ENCODE data around the gene CECR2. TPM values are rescaled to one million over a fixed set of nuclear protein-coding genes. Genes with fewer than 3 reads are reported as not detected.

CECR2 gene
- total RNA-seq, 3 donors from 2014 or later: 0.32 to 0.66 (median 0.44) TPM

DNA sequence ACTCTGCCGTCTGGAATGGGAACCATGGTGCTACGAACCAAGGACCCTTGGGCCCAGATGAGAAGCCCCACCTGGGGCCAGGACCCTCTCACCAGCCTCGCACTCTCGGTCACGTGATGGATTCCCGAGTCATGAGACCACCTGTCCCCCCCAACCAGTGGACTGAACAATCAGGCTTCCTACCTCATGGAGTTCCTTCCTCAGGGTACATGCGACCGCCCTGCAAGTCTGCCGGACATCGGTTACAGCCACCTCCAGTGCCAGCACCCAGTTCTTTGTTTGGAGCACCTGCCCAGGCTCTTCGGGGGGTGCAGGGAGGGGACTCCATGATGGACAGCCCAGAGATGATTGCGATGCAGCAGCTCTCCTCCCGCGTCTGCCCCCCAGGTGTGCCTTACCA, 173.2 kb downstream of the CECR2 start:
- Histone ChIP-seq H3K27ac (no peak overlapping the region), H3K4me3 (no peak overlapping the region), H3K36me3 (no peaks in the 10 kb centered on the region), H3K9me3 (no peaks in the 10 kb centered on the region), H3K4me1 (no peaks in the 10 kb centered on the region), H3K27me3 (no peaks in the 10 kb centered on the region)
- intact Hi-C loops (cut with DNase I; ENCODE audit: low total_unique reads): no loop called here
- TF ChIP-seq POLR2AphosphoS5 (IDR thresholded peaks at IDR 0.05): no peak
- TF ChIP-seq POLR2A (IDR thresholded peaks at IDR 0.05): no peak
- TF ChIP-seq, protein P1, sequence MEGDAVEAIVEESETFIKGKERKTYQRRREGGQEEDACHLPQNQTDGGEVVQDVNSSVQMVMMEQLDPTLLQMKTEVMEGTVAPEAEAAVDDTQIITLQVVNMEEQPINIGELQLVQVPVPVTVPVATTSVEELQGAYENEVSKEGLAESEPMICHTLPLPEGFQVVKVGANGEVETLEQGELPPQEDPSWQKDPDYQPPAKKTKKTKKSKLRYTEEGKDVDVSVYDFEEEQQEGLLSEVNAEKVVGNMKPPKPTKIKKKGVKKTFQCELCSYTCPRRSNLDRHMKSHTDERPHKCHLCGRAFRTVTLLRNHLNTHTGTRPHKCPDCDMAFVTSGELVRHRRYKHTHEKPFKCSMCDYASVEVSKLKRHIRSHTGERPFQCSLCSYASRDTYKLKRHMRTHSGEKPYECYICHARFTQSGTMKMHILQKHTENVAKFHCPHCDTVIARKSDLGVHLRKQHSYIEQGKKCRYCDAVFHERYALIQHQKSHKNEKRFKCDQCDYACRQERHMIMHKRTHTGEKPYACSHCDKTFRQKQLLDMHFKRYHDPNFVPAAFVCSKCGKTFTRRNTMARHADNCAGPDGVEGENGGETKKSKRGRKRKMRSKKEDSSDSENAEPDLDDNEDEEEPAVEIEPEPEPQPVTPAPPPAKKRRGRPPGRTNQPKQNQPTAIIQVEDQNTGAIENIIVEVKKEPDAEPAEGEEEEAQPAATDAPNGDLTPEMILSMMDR (IDR thresholded peaks at IDR 0.05): no peak
- DNase-seq (ENCODE audit: low spot score in 2 of 2): no peak

DNA sequence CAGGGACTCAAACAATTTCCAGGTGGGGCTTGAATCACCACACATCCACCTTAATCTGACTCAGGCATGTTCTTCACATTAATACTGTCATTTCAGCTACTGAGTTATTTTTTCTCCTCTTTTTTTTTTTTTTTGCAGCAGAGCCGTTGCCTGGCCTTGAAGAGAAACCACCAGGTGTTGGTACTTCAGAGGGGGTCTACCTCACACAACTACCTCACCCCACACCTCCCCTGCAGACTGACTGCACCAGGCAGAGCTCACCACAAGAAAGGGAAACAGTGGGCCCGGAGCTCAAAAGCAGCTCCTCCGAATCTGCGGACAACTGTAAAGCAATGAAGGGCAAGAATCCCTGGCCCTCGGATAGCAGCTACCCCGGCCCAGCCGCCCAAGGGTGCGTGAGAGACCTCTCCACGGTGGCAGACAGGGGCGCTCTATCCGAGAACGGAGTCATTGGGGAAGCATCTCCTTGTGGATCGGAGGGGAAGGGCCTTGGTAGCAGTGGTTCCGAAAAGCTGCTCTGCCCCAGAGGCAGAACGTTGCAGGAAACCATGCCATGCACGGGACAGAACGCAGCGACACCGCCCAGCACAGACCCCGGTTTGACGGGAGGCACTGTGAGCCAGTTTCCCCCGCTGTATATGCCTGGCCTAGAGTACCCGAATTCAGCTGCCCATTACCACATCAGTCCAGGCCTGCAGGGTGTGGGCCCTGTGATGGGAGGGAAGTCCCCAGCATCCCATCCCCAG, 178.9 kb downstream of the CECR2 start:
- H3K27ac ChIP-seq: no peak overlapping the region
- H3K36me3 ChIP-seq: no peaks in the 10 kb centered on the region
- H3K9me3 ChIP-seq: no peaks in the 10 kb centered on the region
- no peaks in the 10 kb centered on the region for H3K27me3 ChIP-seq
- DNase-seq (ENCODE audit: low spot score in 2 of 2): no peak
- intact Hi-C loops (cut with DNase I; ENCODE audit: low total_unique reads): no loop called here
- H3K4me3 ChIP-seq: no peak overlapping the region
- H3K4me1 ChIP-seq: no peaks in the 10 kb centered on the region
- TF ChIP-seq, protein P1 (IDR thresholded peaks at IDR 0.05): no peak
- TF ChIP-seq POLR2A (IDR thresholded peaks at IDR 0.05): no peak
- TF ChIP-seq POLR2AphosphoS5 (IDR thresholded peaks at IDR 0.05): no peak

DNA sequence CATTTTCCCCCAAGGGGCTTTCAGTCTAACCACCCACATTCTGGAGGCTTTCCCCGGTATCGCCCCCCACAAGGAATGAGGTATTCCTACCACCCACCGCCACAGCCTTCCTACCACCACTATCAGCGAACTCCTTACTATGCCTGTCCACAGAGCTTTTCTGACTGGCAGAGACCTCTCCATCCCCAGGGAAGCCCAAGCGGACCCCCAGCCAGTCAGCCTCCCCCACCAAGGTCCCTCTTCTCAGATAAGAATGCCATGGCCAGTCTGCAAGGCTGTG, 179.4 kb downstream of the CECR2 start:
- Histone ChIP-seq H3K27ac (no peak overlapping the region), H3K4me3 (no peak overlapping the region), H3K9me3 (no peaks in the 10 kb centered on the region), H3K27me3 (no peaks in the 10 kb centered on the region), H3K36me3 (no peaks in the 10 kb centered on the region), H3K4me1 (no peaks in the 10 kb centered on the region)
- intact Hi-C loops (cut with DNase I; ENCODE audit: low total_unique reads): no loop called here
- TF ChIP-seq, protein P1 (IDR thresholded peaks at IDR 0.05): no peak
- TF ChIP-seq POLR2A (IDR thresholded peaks at IDR 0.05) (no peak), POLR2AphosphoS5 (IDR thresholded peaks at IDR 0.05) (no peak)
- DNase-seq (ENCODE audit: low spot score in 2 of 2): no peak

DNA sequence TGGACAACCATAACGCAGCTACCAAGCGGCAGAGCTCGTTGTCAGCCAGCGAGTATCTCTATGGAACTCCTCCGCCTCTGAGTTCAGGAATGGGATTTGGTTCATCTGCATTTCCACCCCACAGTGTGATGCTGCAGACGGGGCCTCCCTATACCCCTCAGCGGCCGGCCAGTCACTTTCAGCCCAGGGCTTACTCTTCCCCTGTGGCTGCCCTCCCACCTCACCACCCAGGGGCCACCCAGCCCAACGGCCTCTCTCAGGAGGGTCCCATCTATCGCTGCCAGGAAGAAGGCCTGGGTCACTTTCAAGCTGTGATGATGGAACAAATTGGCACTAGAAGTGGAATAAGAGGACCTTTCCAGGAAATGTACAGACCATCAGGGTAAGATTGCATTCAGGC, 179.9 kb downstream of the CECR2 start:
- H3K36me3 ChIP-seq: no peaks in the 10 kb centered on the region
- no peak for DNase-seq (ENCODE audit: low spot score in 2 of 2)
- no peaks in the 10 kb centered on the region for H3K9me3 ChIP-seq
- no peak overlapping the region for H3K4me3 ChIP-seq
- H3K27me3 ChIP-seq: no peaks in the 10 kb centered on the region
- no peaks in the 10 kb centered on the region for H3K4me1 ChIP-seq
- intact Hi-C loops (cut with DNase I; ENCODE audit: low total_unique reads): no loop called here
- no peak overlapping the region for H3K27ac ChIP-seq
- TF ChIP-seq, protein P1 (IDR thresholded peaks at IDR 0.05): no peak
- TF ChIP-seq POLR2AphosphoS5 (IDR thresholded peaks at IDR 0.05) (no peak), POLR2A (IDR thresholded peaks at IDR 0.05) (no peak)

- Histone ChIP-seq H3K4me3 (no peak overlapping the region), H3K9me3 (no peaks in the 10 kb centered on the region), H3K4me1 (no peaks in the 10 kb centered on the region), H3K27me3 (no peaks in the 10 kb centered on the region), H3K36me3 (no peaks in the 10 kb centered on the region), H3K27ac (no peak overlapping the region)
- intact Hi-C loops (cut with DNase I; ENCODE audit: low total_unique reads): no loop called here
- TF ChIP-seq, protein P1 (IDR thresholded peaks at IDR 0.05): no peak
- TF ChIP-seq POLR2A (IDR thresholded peaks at IDR 0.05): no peak
- TF ChIP-seq POLR2AphosphoS5 (IDR thresholded peaks at IDR 0.05): no peak
- no peak for DNase-seq (ENCODE audit: low spot score in 2 of 2)
These were observed 180.4 kb downstream of the CECR2 start for GRCh38 chr22:17549655-17550054.

All from breast epithelium (tissue), 4 donors.